Thymus (tissue), 11 donors: ENCODE measurements around the gene ZNF22. TPM values are rescaled to one million over a fixed set of nuclear protein-coding genes. Genes with fewer than 3 reads are reported as not detected.

ENCODE experiments used
- DNase-seq, 9 donors: peaks; one replicate each; pipeline ENCODE4 v3.0.0-alpha.2; 2013; ENCODE audit warnings: low spot score in 9 of 9, low read depth in 6 of 9, missing footprints in 1 of 9
- H3K27ac ChIP-seq, 2 donors: one replicate each; pipeline ENCODE4 v1.5.1; 2013; ENCODE audit warnings: control low read depth in 1 of 2, low read depth in 1 of 2, low read length in 1 of 2, mild to moderate bottlenecking in 1 of 2, moderate library complexity in 1 of 2
- H3K27me3 ChIP-seq, 2 donors: one replicate each; pipeline ENCODE4 v1.5.1; 2013; ENCODE audit warnings: low read length in 1 of 2; ENCODE audit not compliant: control insufficient read depth in 2 of 2, insufficient read depth in 1 of 2
- H3K36me3 ChIP-seq, 2 donors: one replicate each; pipeline ENCODE4 v1.5.1; 2013; ENCODE audit warnings: low read length in 1 of 2, mild to moderate bottlenecking in 1 of 2, moderate library complexity in 1 of 2; ENCODE audit not compliant: control insufficient read depth in 2 of 2, insufficient read depth in 2 of 2
- H3K4me1 ChIP-seq, 2 donors: one replicate each; pipeline ENCODE4 v1.5.1; 2013; ENCODE audit warnings: low read length in 2 of 2; ENCODE audit not compliant: control insufficient read depth in 2 of 2, insufficient read depth in 2 of 2
- H3K4me3 ChIP-seq, 2 donors: one replicate each; pipeline ENCODE4 v1.5.1; 2013; ENCODE audit warnings: low read length in 2 of 2, control low read depth in 1 of 2, mild to moderate bottlenecking in 1 of 2
- H3K9me3 ChIP-seq, 2 donors: one replicate each; pipeline ENCODE4 v1.5.1; 2013; ENCODE audit warnings: low read length in 1 of 2, mild to moderate bottlenecking in 1 of 2; ENCODE audit not compliant: control insufficient read depth in 2 of 2, insufficient read depth in 1 of 2
- WGBS: extraction: QIAGEN DNeasy Blood & Tissue Kit; methylation state at CpG from one replicate; pipeline ENCODE4 v1.1.7; 2013; 5-methylcytosine and 5-hydroxymethylcytosine counted together
- polyA plus RNA-seq: library from polyadenylated mRNA; stranded (reverse); fragments of 200-250 nt; gene quantifications from one replicate; pipeline ENCODE4 v1.2.3, GENCODE V29; 2013
- total RNA-seq: library from RNA; stranded (reverse); fragments of 120-200 nt; gene quantifications from one replicate; pipeline ENCODE4 v1.2.4, GENCODE V29; 2013
- donor health status: healthy.

ZNF22 gene
- total and polyA plus RNA-seq, 2 donors = 51.7 to 83.1 TPM

GRCh38 chr10:44956717-44957706, 43.7 kb upstream of the ZNF22 start:
- no peak overlapping the region for H3K4me3 ChIP-seq
- H3K36me3 ChIP-seq = peaks cover 0 to 6% of the 10 kb centered on the region in 2 donors
- H3K27ac ChIP-seq = no peak overlapping the region
- WGBS = 96% methylated on average over 4 of the region's 4 CpGs
- H3K4me1 ChIP-seq = peaks cover 18 to 30% of the 10 kb centered on the region in 2 donors
- H3K27me3 ChIP-seq = no peaks in the 10 kb centered on the region
- DNase-seq = no peak
- peaks cover 0 to 1% of the 10 kb centered on the region in 2 donors for H3K9me3 ChIP-seq

DNA sequence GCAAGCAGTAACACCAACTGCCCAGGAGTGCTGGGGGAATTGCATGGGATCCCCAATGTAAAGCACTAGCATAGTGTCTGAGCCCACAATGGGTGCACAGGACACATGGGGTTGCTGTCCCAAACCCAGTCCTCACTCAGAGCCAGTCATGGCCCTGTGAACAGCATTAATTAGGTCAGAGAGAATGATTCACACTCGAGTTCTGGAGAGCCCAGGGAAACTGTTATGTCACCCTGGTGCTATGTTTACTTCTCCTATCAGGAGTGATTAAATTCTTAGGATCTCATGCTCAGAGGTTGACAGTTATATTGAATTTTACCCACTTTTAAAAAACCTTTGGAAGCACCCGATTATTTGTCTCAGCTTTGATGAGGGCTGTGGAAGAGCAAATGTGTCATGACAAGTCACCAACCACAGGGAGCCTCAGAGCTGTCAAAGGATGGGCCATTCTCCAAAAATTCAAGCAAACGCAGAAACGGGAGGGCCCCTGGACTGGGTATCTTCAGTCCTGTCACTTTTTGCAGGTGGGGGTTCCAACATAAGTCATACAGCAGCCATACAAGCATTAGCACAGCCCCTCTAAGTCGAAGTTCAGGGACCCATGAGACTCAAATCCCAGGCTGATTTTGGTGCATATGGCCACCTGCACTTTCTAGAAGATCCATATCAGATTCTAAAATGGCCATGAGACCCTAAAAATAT, 42.4 kb upstream of the ZNF22 start:
- Histone ChIP-seq H3K27me3 (no peaks in the 10 kb centered on the region), H3K4me3 (peak overlapping the region; percentile 75 to 81), H3K4me1 (peaks cover 25 to 42% of the 10 kb centered on the region in 2 donors), H3K9me3 (peaks cover 0 to 1% of the 10 kb centered on the region in 2 donors), H3K27ac (no peak overlapping the region), H3K36me3 (peaks cover 0 to 6% of the 10 kb centered on the region in 2 donors)
- 83% methylated on average over 5 of the region's 5 CpGs for WGBS
- DNase-seq = no peak

- peak overlapping the region; percentile 48 to 93 for H3K27ac ChIP-seq
- peaks cover 0 to 6% of the 10 kb centered on the region in 2 donors for H3K36me3 ChIP-seq
- H3K27me3 ChIP-seq = no peaks in the 10 kb centered on the region
- 8% methylated on average over 6 of the region's 6 CpGs for WGBS
- peaks cover 30 to 47% of the 10 kb centered on the region in 2 donors for H3K4me1 ChIP-seq
- peaks cover 0 to 1% of the 10 kb centered on the region in 2 donors for H3K9me3 ChIP-seq
- DNase-seq = no peak
- H3K4me3 ChIP-seq = peak overlapping the region; percentile 75 to 81
Observed at GRCh38 chr10:44958898-44959246, 41.9 kb upstream of the ZNF22 start.

GRCh38 chr10:44959247-44960087, 41.3 kb upstream of the ZNF22 start, which contains the start of gene RASSF4:
RASSF4 (plus strand) TSS chr10:44959802; CDS start chr10:44970203, 10,401 bp downstream.
- DNase-seq = peak in 8 of 9 donors; percentile 45 to 92 (median 79)
- Histone ChIP-seq H3K4me3 (peak within 1 kb of the TSS; percentile 75 to 81), H3K4me1 (peaks cover 36 to 53% of the 10 kb centered on the region in 2 donors), H3K36me3 (peaks cover 0 to 6% of the 10 kb centered on the region in 2 donors), H3K27ac (peak within 1 kb of the TSS; percentile 48 to 93), H3K27me3 (no peaks in the 10 kb centered on the region), H3K9me3 (peaks cover 1 to 3% of the 10 kb centered on the region in 2 donors)
- 2% methylated on average over 74 of the region's 74 CpGs for WGBS

DNA sequence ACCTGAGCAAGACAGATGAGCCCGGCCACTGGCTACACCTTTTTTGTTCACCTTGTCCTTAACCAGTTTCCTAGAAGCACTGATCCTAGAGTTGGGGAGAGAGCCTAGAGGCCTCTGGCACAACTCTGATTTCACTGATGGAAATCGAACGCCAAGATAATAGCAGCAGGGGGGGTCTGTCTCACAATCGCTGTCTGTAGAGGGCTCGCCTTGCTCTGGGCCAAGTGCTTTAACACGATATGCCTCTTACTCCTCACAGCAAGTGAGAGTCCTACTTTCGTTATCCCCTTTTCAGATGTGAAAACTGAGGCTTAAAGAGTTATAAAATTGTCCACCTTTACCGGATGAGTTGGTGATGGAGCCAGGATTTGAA, 40.6 kb upstream of the ZNF22 start:
- H3K27ac ChIP-seq = peak overlapping the region in 1 of 2 donors; percentile 5
- WGBS = 80% methylated on average over 8 of the region's 8 CpGs
- peaks cover 39 to 59% of the 10 kb centered on the region in 2 donors for H3K4me1 ChIP-seq
- H3K27me3 ChIP-seq = no peaks in the 10 kb centered on the region
- H3K4me3 ChIP-seq = peak overlapping the region; percentile 47 to 75
- DNase-seq = no peak
- H3K9me3 ChIP-seq = peaks cover 1 to 3% of the 10 kb centered on the region in 2 donors
- peaks cover 0 to 6% of the 10 kb centered on the region in 2 donors for H3K36me3 ChIP-seq

- Histone ChIP-seq H3K9me3 (peaks cover 1 to 3% of the 10 kb centered on the region in 2 donors), H3K4me3 (no peak overlapping the region), H3K27me3 (no peaks in the 10 kb centered on the region), H3K4me1 (peaks cover 39 to 64% of the 10 kb centered on the region in 2 donors), H3K27ac (peak overlapping the region in 1 of 2 donors; percentile 5), H3K36me3 (peaks cover 0 to 4% of the 10 kb centered on the region in 2 donors)
- 96% methylated on average over 7 of the region's 7 CpGs for WGBS
- no peak for DNase-seq
Observed at GRCh38 chr10:44960482-44961229, 40.1 kb upstream of the ZNF22 start.

- DNase-seq = no peak
- H3K27me3 ChIP-seq = no peaks in the 10 kb centered on the region
- H3K9me3 ChIP-seq = peaks cover 1 to 3% of the 10 kb centered on the region in 2 donors
- WGBS = 71% methylated on average over 4 of the region's 4 CpGs
- H3K27ac ChIP-seq = no peak overlapping the region
- no peak overlapping the region for H3K4me3 ChIP-seq
- no peaks in the 10 kb centered on the region for H3K36me3 ChIP-seq
- peaks cover 42 to 69% of the 10 kb centered on the region in 2 donors for H3K4me1 ChIP-seq
Observed at GRCh38 chr10:44961230-44961571, 39.5 kb upstream of the ZNF22 start.
